GM23338 (cell line): ENCODE measurements around the gene PHYKPL. TPM values are rescaled to one million over a fixed set of nuclear protein-coding genes. Genes with fewer than 3 reads are reported as not detected.

Experiments used
- ATAC-seq: fragments of 200-7000 bp; cut with Tn5 transposase; 3 replicates; pipeline ENCODE4 v1.9.1; 2020
- DNase-seq: peaks from one replicate; pipeline ENCODE4 v3.0.0-alpha.2; 2015; ENCODE audit warnings: low spot score
- H2AFZ ChIP-seq: fragments of 200-600 bp; sonication (generic); 2 replicates; pipeline ENCODE4 v1.8.0; 2016; ENCODE audit warnings: antibody characterized with exemption, mild to moderate bottlenecking, moderate library complexity
- H3F3A ChIP-seq: fragments of 200-600 bp; sonication (generic); replicated peaks from 2 replicates; pipeline ENCODE4 v1.8.0; 2017; ENCODE audit warnings: antibody characterized with exemption, mixed run types, low read depth
- H3K27ac ChIP-seq: fragments of 200-600 bp; sonication (generic); 2 replicates; pipeline ENCODE4 v1.6.1; 2016; ENCODE audit warnings: low read depth
- H3K27me3 ChIP-seq: fragments of 200-600 bp; sonication (generic); 2 replicates; pipeline ENCODE4 v1.8.0; 2016; ENCODE audit warnings: mild to moderate bottlenecking, mixed run types, moderate library complexity; ENCODE audit not compliant: insufficient read depth
- H3K36me3 ChIP-seq: fragments of 200-600 bp; sonication (generic); 2 replicates; pipeline ENCODE4 v1.8.0; 2016; ENCODE audit warnings: mild to moderate bottlenecking; ENCODE audit not compliant: insufficient read depth
- H3K4me1 ChIP-seq: fragments of 200-600 bp; sonication (generic); 2 replicates; pipeline ENCODE4 v1.8.0; 2016; ENCODE audit warnings: mild to moderate bottlenecking, moderate library complexity; ENCODE audit not compliant: insufficient read depth
- H3K4me2 ChIP-seq: fragments of 200-600 bp; sonication (generic); 2 replicates; pipeline ENCODE4 v1.7.1; 2017; ENCODE audit warnings: mixed run types
- H3K4me3 ChIP-seq: fragments of 200-600 bp; sonication (generic); 2 replicates; pipeline ENCODE4 v1.6.1; 2016; ENCODE audit warnings: mixed run types
- H3K79me2 ChIP-seq: fragments of 200-600 bp; sonication (generic); replicated peaks from 2 replicates; pipeline ENCODE4 v1.8.0; 2017; ENCODE audit warnings: mild to moderate bottlenecking; ENCODE audit not compliant: insufficient read depth
- H3K9me2 ChIP-seq: fragments of 200-600 bp; sonication (generic); 2 replicates; pipeline ENCODE4 v1.8.0; 2017; ENCODE audit not compliant: insufficient read depth
- H4K20me1 ChIP-seq: fragments of 200-600 bp; sonication (generic); replicated peaks from 2 replicates; pipeline ENCODE4 v1.8.0; 2017; ENCODE audit warnings: mild to moderate bottlenecking; ENCODE audit not compliant: insufficient read depth
- H3K27ac Mint-ChIP-seq: 2 replicates; pipeline ENCODE4 v1.8.0; 2020; ENCODE audit warnings: inconsistent platforms, mild to moderate bottlenecking, moderate library complexity, mixed read lengths
- H3K27me3 Mint-ChIP-seq: 3 replicates; pipeline ENCODE4 v1.8.0; 2022; ENCODE audit warnings: low read depth, mild to moderate bottlenecking, moderate library complexity, mixed read lengths, inconsistent platforms; ENCODE audit not compliant: insufficient read depth, poor library complexity
- H3K36me3 Mint-ChIP-seq: 3 replicates; pipeline ENCODE4 v1.8.0; 2021; ENCODE audit warnings: low read depth, mild to moderate bottlenecking, inconsistent platforms, moderate library complexity, mixed read lengths
- H3K4me1 Mint-ChIP-seq: 3 replicates; pipeline ENCODE4 v1.8.0; 2020; ENCODE audit warnings: mild to moderate bottlenecking, inconsistent platforms, mixed read lengths
- H3K4me3 Mint-ChIP-seq: 3 replicates; pipeline ENCODE4 v1.8.0; 2021; ENCODE audit warnings: moderate library complexity, mild to moderate bottlenecking, inconsistent platforms, mixed read lengths
- H3K9me3 Mint-ChIP-seq: 3 replicates; pipeline ENCODE4 v1.8.0; 2020; ENCODE audit warnings: moderate library complexity, mild to moderate bottlenecking, inconsistent platforms, mixed read lengths
- CREB1 ChIP-seq: fragments of 250-450 bp; sonication (Bioruptor Pico); IDR thresholded peaks from 2 replicates; pipeline ENCODE4 v1.5.0; 2020; ENCODE audit warnings: low read depth, mild to moderate bottlenecking, moderate library complexity
- EZH2 ChIP-seq: fragments of 200-600 bp; sonication (generic); IDR thresholded peaks from one replicate; pipeline ENCODE4 v1.8.0; 2017; ENCODE audit warnings: antibody characterized with exemption, mild to moderate bottlenecking, low read depth; ENCODE audit not compliant: unreplicated experiment
- EZH2phosphoT487 ChIP-seq: fragments of 200-600 bp; sonication (generic); IDR thresholded peaks from one replicate; pipeline ENCODE4 v1.8.1; 2018; ENCODE audit warnings: antibody characterized with exemption; ENCODE audit not compliant: unreplicated experiment
- JUNB ChIP-seq: IDR thresholded peaks from one replicate; pipeline ENCODE4 v1.6.1; 2016; ENCODE audit warnings: antibody characterized with exemption; ENCODE audit not compliant: unreplicated experiment
- NANOG ChIP-seq: IDR thresholded peaks from 2 replicates; pipeline ENCODE4 v1.6.1; 2016; ENCODE audit warnings: antibody characterized with exemption, borderline replicate concordance
- POLR2AphosphoS5 ChIP-seq: IDR thresholded peaks from 2 replicates; pipeline ENCODE4 v1.6.1; 2016; ENCODE audit warnings: antibody characterized with exemption, low read depth
- STAT1 ChIP-seq: IDR thresholded peaks from one replicate; pipeline ENCODE4 v1.6.1; 2016; ENCODE audit warnings: antibody characterized with exemption; ENCODE audit not compliant: unreplicated experiment
- ZNF114 ChIP-seq: fragments of 250-450 bp; sonication (Bioruptor Pico); IDR thresholded peaks from 2 replicates; pipeline ENCODE4 v1.5.0; 2020; ENCODE audit warnings: mild to moderate bottlenecking, moderate library complexity
- ZNF331 ChIP-seq: fragments of 250-450 bp; sonication (Bioruptor Pico); IDR thresholded peaks from 2 replicates; pipeline ENCODE4 v1.5.0; 2020; ENCODE audit warnings: low read depth, mild to moderate bottlenecking, moderate library complexity
- polyA plus RNA-seq: library from polyadenylated mRNA; unstranded; fragments of >200 nt; fragmentation: Nextera tagmentation; extraction: Ambion mirVana; gene quantifications from 2 replicates; pipeline ENCODE4 v1.2.1, GENCODE V29; 2016
- total RNA-seq: library from RNA; depleted of rRNA; stranded (reverse); fragments of >200 nt; shearing (Covaris generic); gene quantifications from 2 replicates; pipeline ENCODE4 v1.2.3, GENCODE V29; 2014
- TF ChIP-seq, protein P1 (sequence below): IDR thresholded peaks from 2 replicates; pipeline ENCODE4 v1.6.1; 2016; ENCODE audit warnings: antibody characterized with exemption
- TF ChIP-seq, protein P2 (sequence below): IDR thresholded peaks from one replicate; pipeline ENCODE4 v1.6.1; 2018; ENCODE audit warnings: antibody characterized with exemption; ENCODE audit not compliant: unreplicated experiment
- TF ChIP-seq, protein P3 (sequence below): fragments of 250-450 bp; sonication (Bioruptor Pico); IDR thresholded peaks from 2 replicates; pipeline ENCODE4 v1.5.0; 2020; ENCODE audit warnings: mild to moderate bottlenecking, moderate library complexity
- TF ChIP-seq, protein P4 (sequence below), 2 experiments: fragments of 200-600 bp in 1 of 2; sonication (generic) in 1 of 2; conservative IDR thresholded peaks; 2 replicates each; pipeline versions ENCODE4 v1.5.1 to v1.6.1; 2016 to 2017; ENCODE audit warnings: antibody characterized with exemption in 2 of 2, low read depth in 2 of 2, mild to moderate bottlenecking in 2 of 2, moderate library complexity in 1 of 2

PHYKPL gene
- total and polyA plus RNA-seq, 2 experiments from 2014 or later: 15.9 to 20.8 TPM

DNA sequence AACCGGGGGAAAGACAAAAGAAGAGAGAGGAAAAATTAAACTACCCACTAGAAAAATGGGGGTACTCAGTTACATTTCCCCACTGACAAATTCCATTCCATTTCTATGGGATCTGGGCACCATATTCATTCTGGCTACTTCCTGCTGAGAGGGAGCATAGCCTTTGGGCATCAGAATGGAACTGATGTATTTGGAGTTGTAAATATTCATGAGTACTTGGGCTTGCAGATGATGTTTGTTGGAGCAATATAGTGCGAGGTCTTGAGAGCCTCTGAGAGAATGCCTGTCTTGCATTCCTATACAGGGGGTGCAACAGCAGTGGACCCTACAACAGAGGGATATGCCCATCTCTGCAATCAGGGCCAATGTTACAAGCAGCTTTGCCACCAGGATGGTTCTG, 62.1 kb downstream of the PHYKPL start:
- Histone ChIP-seq H3F3A (no peaks in the 10 kb centered on the region), H3K9me2 (no peaks in the 10 kb centered on the region), H3K36me3 (no peaks in the 10 kb centered on the region), H3K4me1 (peaks cover 16% of the 10 kb centered on the region; the same call in 1 of the 2 replicates), H3K27me3 (no peaks in the 10 kb centered on the region), H3K4me2 (no peak overlapping the region), H2AFZ (no peak overlapping the region), H3K79me2 (no peaks in the 10 kb centered on the region), H3K27ac (no peak overlapping the region), H4K20me1 (no peaks in the 10 kb centered on the region), H3K4me3 (no peak overlapping the region)
- Mint-ChIP-seq H3K4me3 (no peak overlapping the region), H3K4me1 (peaks cover 14% of the 10 kb centered on the region), H3K9me3 (no peaks in the 10 kb centered on the region), H3K27me3 (peaks cover 2% of the 10 kb centered on the region), H3K36me3 (no peaks in the 10 kb centered on the region), H3K27ac (no peak overlapping the region)
- no peak for DNase-seq
- TF ChIP-seq ZNF331 (CRISPR knock-in tag) (no peak), EZH2 (no peak), STAT1 (no peak), ZNF114 (CRISPR knock-in tag) (no peak), EZH2phosphoT487 (no peak), CREB1 (CRISPR knock-in tag) (no peak), POLR2AphosphoS5 (no peak), NANOG (no peak), JUNB (no peak)
- TF ChIP-seq, protein P1, sequence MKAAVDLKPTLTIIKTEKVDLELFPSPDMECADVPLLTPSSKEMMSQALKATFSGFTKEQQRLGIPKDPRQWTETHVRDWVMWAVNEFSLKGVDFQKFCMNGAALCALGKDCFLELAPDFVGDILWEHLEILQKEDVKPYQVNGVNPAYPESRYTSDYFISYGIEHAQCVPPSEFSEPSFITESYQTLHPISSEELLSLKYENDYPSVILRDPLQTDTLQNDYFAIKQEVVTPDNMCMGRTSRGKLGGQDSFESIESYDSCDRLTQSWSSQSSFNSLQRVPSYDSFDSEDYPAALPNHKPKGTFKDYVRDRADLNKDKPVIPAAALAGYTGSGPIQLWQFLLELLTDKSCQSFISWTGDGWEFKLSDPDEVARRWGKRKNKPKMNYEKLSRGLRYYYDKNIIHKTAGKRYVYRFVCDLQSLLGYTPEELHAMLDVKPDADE: no peak
- TF ChIP-seq, protein P2, sequence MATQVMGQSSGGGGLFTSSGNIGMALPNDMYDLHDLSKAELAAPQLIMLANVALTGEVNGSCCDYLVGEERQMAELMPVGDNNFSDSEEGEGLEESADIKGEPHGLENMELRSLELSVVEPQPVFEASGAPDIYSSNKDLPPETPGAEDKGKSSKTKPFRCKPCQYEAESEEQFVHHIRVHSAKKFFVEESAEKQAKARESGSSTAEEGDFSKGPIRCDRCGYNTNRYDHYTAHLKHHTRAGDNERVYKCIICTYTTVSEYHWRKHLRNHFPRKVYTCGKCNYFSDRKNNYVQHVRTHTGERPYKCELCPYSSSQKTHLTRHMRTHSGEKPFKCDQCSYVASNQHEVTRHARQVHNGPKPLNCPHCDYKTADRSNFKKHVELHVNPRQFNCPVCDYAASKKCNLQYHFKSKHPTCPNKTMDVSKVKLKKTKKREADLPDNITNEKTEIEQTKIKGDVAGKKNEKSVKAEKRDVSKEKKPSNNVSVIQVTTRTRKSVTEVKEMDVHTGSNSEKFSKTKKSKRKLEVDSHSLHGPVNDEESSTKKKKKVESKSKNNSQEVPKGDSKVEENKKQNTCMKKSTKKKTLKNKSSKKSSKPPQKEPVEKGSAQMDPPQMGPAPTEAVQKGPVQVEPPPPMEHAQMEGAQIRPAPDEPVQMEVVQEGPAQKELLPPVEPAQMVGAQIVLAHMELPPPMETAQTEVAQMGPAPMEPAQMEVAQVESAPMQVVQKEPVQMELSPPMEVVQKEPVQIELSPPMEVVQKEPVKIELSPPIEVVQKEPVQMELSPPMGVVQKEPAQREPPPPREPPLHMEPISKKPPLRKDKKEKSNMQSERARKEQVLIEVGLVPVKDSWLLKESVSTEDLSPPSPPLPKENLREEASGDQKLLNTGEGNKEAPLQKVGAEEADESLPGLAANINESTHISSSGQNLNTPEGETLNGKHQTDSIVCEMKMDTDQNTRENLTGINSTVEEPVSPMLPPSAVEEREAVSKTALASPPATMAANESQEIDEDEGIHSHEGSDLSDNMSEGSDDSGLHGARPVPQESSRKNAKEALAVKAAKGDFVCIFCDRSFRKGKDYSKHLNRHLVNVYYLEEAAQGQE: no peak
- TF ChIP-seq, protein P3, sequence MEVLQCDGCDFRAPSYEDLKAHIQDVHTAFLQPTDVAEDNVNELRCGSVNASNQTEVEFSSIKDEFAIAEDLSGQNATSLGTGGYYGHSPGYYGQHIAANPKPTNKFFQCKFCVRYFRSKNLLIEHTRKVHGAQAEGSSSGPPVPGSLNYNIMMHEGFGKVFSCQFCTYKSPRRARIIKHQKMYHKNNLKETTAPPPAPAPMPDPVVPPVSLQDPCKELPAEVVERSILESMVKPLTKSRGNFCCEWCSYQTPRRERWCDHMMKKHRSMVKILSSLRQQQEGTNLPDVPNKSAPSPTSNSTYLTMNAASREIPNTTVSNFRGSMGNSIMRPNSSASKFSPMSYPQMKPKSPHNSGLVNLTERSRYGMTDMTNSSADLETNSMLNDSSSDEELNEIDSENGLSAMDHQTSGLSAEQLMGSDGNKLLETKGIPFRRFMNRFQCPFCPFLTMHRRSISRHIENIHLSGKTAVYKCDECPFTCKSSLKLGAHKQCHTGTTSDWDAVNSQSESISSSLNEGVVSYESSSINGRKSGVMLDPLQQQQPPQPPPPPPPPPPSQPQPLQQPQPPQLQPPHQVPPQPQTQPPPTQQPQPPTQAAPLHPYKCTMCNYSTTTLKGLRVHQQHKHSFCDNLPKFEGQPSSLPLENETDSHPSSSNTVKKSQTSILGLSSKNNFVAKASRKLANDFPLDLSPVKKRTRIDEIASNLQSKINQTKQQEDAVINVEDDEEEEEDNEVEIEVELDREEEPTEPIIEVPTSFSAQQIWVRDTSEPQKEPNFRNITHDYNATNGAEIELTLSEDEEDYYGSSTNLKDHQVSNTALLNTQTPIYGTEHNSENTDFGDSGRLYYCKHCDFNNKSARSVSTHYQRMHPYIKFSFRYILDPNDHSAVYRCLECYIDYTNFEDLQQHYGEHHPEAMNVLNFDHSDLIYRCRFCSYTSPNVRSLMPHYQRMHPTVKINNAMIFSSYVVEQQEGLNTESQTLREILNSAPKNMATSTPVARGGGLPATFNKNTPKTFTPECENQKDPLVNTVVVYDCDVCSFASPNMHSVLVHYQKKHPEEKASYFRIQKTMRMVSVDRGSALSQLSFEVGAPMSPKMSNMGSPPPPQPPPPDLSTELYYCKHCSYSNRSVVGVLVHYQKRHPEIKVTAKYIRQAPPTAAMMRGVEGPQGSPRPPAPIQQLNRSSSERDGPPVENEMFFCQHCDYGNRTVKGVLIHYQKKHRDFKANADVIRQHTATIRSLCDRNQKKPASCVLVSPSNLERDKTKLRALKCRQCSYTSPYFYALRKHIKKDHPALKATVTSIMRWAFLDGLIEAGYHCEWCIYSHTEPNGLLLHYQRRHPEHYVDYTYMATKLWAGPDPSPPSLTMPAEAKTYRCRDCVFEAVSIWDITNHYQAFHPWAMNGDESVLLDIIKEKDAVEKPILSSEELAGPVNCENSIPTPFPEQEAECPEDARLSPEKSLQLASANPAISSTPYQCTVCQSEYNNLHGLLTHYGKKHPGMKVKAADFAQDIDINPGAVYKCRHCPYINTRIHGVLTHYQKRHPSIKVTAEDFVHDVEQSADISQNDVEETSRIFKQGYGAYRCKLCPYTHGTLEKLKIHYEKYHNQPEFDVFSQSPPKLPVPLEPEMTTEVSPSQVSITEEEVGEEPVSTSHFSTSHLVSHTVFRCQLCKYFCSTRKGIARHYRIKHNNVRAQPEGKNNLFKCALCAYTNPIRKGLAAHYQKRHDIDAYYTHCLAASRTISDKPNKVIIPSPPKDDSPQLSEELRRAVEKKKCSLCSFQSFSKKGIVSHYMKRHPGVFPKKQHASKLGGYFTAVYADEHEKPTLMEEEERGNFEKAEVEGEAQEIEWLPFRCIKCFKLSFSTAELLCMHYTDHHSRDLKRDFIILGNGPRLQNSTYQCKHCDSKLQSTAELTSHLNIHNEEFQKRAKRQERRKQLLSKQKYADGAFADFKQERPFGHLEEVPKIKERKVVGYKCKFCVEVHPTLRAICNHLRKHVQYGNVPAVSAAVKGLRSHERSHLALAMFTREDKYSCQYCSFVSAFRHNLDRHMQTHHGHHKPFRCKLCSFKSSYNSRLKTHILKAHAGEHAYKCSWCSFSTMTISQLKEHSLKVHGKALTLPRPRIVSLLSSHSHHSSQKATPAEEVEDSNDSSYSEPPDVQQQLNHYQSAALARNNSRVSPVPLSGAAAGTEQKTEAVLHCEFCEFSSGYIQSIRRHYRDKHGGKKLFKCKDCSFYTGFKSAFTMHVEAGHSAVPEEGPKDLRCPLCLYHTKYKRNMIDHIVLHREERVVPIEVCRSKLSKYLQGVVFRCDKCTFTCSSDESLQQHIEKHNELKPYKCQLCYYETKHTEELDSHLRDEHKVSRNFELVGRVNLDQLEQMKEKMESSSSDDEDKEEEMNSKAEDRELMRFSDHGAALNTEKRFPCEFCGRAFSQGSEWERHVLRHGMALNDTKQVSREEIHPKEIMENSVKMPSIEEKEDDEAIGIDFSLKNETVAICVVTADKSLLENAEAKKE (CRISPR knock-in tag): no peak
- TF ChIP-seq, protein P4, sequence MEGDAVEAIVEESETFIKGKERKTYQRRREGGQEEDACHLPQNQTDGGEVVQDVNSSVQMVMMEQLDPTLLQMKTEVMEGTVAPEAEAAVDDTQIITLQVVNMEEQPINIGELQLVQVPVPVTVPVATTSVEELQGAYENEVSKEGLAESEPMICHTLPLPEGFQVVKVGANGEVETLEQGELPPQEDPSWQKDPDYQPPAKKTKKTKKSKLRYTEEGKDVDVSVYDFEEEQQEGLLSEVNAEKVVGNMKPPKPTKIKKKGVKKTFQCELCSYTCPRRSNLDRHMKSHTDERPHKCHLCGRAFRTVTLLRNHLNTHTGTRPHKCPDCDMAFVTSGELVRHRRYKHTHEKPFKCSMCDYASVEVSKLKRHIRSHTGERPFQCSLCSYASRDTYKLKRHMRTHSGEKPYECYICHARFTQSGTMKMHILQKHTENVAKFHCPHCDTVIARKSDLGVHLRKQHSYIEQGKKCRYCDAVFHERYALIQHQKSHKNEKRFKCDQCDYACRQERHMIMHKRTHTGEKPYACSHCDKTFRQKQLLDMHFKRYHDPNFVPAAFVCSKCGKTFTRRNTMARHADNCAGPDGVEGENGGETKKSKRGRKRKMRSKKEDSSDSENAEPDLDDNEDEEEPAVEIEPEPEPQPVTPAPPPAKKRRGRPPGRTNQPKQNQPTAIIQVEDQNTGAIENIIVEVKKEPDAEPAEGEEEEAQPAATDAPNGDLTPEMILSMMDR (conservative IDR thresholded peaks at IDR 0.05; ENCODE audit: low read depth in 2 of 2): no peak
- ATAC-seq: no peak
